HepG2 (cell line): Measurements from ENCODE around the gene BAHD1. TPM values are rescaled to one million over a fixed set of nuclear protein-coding genes. Genes with fewer than 3 reads are reported as not detected.

ENCODE experiments used
- AKAP8 ChIP-seq: sonication (generic); formaldehyde crosslinking; IDR thresholded peaks from 2 replicates; pipeline ENCODE4 v1.5.1; 2020; ENCODE audit warnings: mild to moderate bottlenecking, missing genetic modification reagents
- ASH2L ChIP-seq: fragments of 300-600, 200-600 bp; sonication (generic); IDR thresholded peaks from 2 replicates; pipeline ENCODE4 v1.7.0; 2017; ENCODE audit warnings: low read depth, mild to moderate bottlenecking, moderate library complexity, mixed read lengths, low read length; ENCODE audit not compliant: insufficient read length
- EED ChIP-seq: sonication (generic); formaldehyde crosslinking; IDR thresholded peaks from 2 replicates; pipeline ENCODE4 v1.5.0; 2020; ENCODE audit warnings: mild to moderate bottlenecking, missing genetic modification reagents
- FOXP1 ChIP-seq, 2 experiments: fragments of 450-650 bp in 1 of 2; IDR thresholded peaks; 2 replicates each; pipeline ENCODE4 v1.6.1; 2017 to 2018; ENCODE audit warnings: antibody characterized with exemption in 1 of 2
- HNRNPL ChIP-seq: fragments of 200-400 bp; formaldehyde crosslinking; IDR thresholded peaks from 2 replicates; pipeline ENCODE4 v1.6.1; 2017; ENCODE audit warnings: mild to moderate bottlenecking, low read depth, low read length
- MBD4 ChIP-seq: IDR thresholded peaks from 2 replicates; pipeline ENCODE4 v1.6.1; 2012; ENCODE audit warnings: low read length, inconsistent platforms, borderline replicate concordance
- MLLT10 ChIP-seq: sonication (generic); formaldehyde crosslinking; IDR thresholded peaks from 2 replicates; pipeline ENCODE4 v1.4.0; 2020; ENCODE audit warnings: missing genetic modification reagents
- MTA1 ChIP-seq: sonication (generic); formaldehyde crosslinking; IDR thresholded peaks from 2 replicates; pipeline ENCODE4 v1.4.0; 2020; ENCODE audit warnings: missing genetic modification reagents, mild to moderate bottlenecking, borderline replicate concordance
- MTF2 ChIP-seq: sonication (generic); formaldehyde crosslinking; IDR thresholded peaks from 2 replicates; pipeline ENCODE4 v1.5.0; 2020; ENCODE audit warnings: missing genetic modification reagents, borderline replicate concordance
- PRMT3 ChIP-seq: sonication (generic); formaldehyde crosslinking; IDR thresholded peaks from 2 replicates; pipeline ENCODE4 v1.8.1; 2022; ENCODE audit warnings: low read depth, mild to moderate bottlenecking, moderate library complexity, missing genetic modification reagents, borderline replicate concordance
- SSRP1 ChIP-seq: IDR thresholded peaks from 2 replicates; pipeline ENCODE4 v1.6.1; 2016; ENCODE audit warnings: control low read depth
- TEAD3 ChIP-seq: optimal IDR thresholded peaks from 2 replicates; pipeline ENCODE3; 2016; ENCODE audit warnings: borderline replicate concordance
- ZBTB7A ChIP-seq: sonication (generic); formaldehyde crosslinking; IDR thresholded peaks from 2 replicates; pipeline ENCODE4 v1.8.0; 2022; ENCODE audit warnings: mild to moderate bottlenecking, missing genetic modification reagents
- ZFP41 ChIP-seq: sonication (generic); formaldehyde crosslinking; IDR thresholded peaks from 2 replicates; pipeline ENCODE4 v1.4.0; 2020; ENCODE audit warnings: mild to moderate bottlenecking, missing genetic modification reagents, borderline replicate concordance
- ZFX ChIP-seq: sonication (generic); formaldehyde crosslinking; IDR thresholded peaks from 2 replicates; pipeline ENCODE4 v1.4.0; 2020; ENCODE audit warnings: mild to moderate bottlenecking, low read depth, missing genetic modification reagents, moderate library complexity
- ZFY ChIP-seq: sonication (generic); formaldehyde crosslinking; IDR thresholded peaks from 2 replicates; pipeline ENCODE4 v1.4.0; 2020; ENCODE audit warnings: missing genetic modification reagents
- ZNF451 ChIP-seq: sonication (generic); formaldehyde crosslinking; IDR thresholded peaks from 2 replicates; pipeline ENCODE4 v1.5.0; 2020; ENCODE audit warnings: mild to moderate bottlenecking, missing genetic modification reagents
- ZNF496 ChIP-seq: sonication (generic); formaldehyde crosslinking; IDR thresholded peaks from 2 replicates; pipeline ENCODE4 v1.8.1; 2023; ENCODE audit warnings: mild to moderate bottlenecking, moderate library complexity, missing genetic modification reagents; ENCODE audit not compliant: insufficient replicate concordance
- ZSCAN21 ChIP-seq: sonication (generic); formaldehyde crosslinking; IDR thresholded peaks from 2 replicates; pipeline ENCODE4 v1.8.0; 2022; ENCODE audit warnings: mild to moderate bottlenecking, missing genetic modification reagents, moderate library complexity, borderline replicate concordance
- polyA plus RNA-seq, 8 experiments: library from polyadenylated mRNA; depleted of rRNA in 3 of 8; stranded (reverse) in 7 of 8; unstranded in 1 of 8; fragments of >200 nt; fragmentation: Illumina TruSeq in 4 of 8; extraction: Trizol in 4 of 8; gene quantifications; 2 replicates each; pipeline versions ENCODE4 v1.2.1 to v1.2.3, GENCODE V29; 2011 to 2016; ENCODE audit warnings: low read depth in 4 of 8, missing spikeins in 1 of 8, mixed read lengths in 1 of 8; ENCODE audit not compliant: insufficient read depth in 1 of 8
- total RNA-seq, 5 experiments: library from RNA; depleted of rRNA; stranded (reverse); fragments of >200 nt; fragmentation: Illumina TruSeq; extraction: Trizol; gene quantifications; 2 replicates each; pipeline ENCODE4 v1.2.3, GENCODE V29; 2016; ENCODE audit warnings: low read depth in 1 of 5
- TF ChIP-seq, protein P1 (sequence below): sonication (generic); formaldehyde crosslinking; IDR thresholded peaks from 2 replicates; pipeline ENCODE4 v1.5.1; 2020; ENCODE audit warnings: mild to moderate bottlenecking, missing genetic modification reagents, moderate library complexity
- TF ChIP-seq, protein P2 (sequence below): sonication (generic); formaldehyde crosslinking; IDR thresholded peaks from 2 replicates; pipeline ENCODE4 v1.5.1; 2020; ENCODE audit warnings: missing genetic modification reagents, mild to moderate bottlenecking, borderline replicate concordance
- TF ChIP-seq, protein P3 (sequence below): sonication (generic); formaldehyde crosslinking; IDR thresholded peaks from 2 replicates; pipeline ENCODE4 v1.5.0; 2020; ENCODE audit warnings: mild to moderate bottlenecking, low read depth, missing genetic modification reagents, borderline replicate concordance
- TF ChIP-seq, protein P4 (sequence below): sonication (generic); IDR thresholded peaks from 2 replicates; pipeline ENCODE4 v1.6.1; 2016; ENCODE audit warnings: low read depth, borderline replicate concordance

The BAHD1 gene
- total and polyA plus RNA-seq, 2 of the 13 experiments (the other 11 are each of a cell fraction or from before 2014, with no cell fraction given) = 3.3 to 8.7 TPM

DNA sequence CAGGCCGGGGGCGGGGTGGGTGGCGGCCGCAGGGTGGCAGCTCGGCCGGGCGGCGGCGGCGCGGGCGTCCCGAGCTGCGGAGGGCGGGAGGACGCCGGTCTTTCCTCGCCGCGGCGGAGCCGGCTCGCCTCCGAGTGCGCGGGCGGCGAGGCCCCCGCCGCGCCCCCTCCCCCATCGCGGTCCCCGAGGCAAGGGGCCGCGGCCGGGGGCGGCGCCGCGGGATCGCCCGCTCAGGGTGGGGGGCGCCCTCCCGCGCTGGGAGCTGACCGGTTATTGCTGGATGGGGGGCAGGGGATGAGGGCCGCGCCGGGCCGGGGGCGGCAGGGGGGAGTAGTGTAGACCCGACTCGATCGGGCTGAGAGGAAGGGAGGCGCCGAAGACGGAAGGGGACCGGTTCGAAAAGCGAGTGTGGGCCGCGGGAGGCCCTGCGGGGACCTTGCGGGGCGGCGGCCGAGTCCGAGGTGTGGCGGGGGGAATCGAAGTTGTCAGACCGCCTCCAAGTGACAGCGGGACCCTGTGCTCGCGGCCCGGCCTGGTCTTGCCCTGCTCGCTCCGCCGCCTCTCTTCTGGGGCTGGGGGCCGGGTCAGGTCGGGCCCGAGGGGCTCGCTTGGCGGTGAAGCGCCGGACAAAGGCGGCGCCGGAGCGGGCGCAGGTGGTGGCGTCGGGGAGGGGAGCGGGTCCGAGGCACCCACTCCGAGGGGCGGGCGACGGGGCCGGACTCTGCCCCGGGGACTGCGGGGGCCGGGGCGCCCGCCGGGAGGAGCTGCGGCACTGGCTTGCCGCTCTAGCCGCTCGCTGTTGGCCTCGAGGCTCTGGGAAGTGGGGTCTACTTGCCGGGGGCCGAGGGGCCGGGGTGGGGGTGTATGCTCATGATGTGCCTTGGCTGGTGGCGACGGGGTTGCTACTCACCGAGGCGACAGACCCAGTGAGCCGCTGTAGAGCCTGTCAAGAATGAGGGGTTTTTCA lies 1.1 kb downstream of the BAHD1 start (continued):
- TF ChIP-seq ZNF451 (no peak), MTA1 (CRISPR knock-in tag) (peak; percentile 53; the same call in 1 of the 2 replicates), TEAD3 (CRISPR knock-in tag) (no peak), ZSCAN21 (CRISPR knock-in tag) (no peak), MLLT10 (CRISPR knock-in tag) (no peak), ZBTB7A (CRISPR knock-in tag) (0 out of 2 replicates have a peak, but pooled peaks have one; percentile 30), ZFX (CRISPR knock-in tag) (peak; percentile 41; the same call in 1 of the 2 replicates), MTF2 (CRISPR knock-in tag) (no peak), ZFP41 (CRISPR knock-in tag) (no peak), EED (CRISPR knock-in tag) (no peak), PRMT3 (CRISPR knock-in tag) (no peak), MBD4 (no peak), HNRNPL (no peak), AKAP8 (CRISPR knock-in tag) (no peak), FOXP1 (IDR thresholded peaks at IDR 0.05) (no peak), FOXP1 (CRISPR knock-in tag; IDR thresholded peaks at IDR 0.05) (no peak), SSRP1 (CRISPR knock-in tag) (no peak), ZFY (peak; percentile 36), ZNF496 (CRISPR knock-in tag) (no peak), ASH2L (peak; percentile 55)
- TF ChIP-seq, protein P1, sequence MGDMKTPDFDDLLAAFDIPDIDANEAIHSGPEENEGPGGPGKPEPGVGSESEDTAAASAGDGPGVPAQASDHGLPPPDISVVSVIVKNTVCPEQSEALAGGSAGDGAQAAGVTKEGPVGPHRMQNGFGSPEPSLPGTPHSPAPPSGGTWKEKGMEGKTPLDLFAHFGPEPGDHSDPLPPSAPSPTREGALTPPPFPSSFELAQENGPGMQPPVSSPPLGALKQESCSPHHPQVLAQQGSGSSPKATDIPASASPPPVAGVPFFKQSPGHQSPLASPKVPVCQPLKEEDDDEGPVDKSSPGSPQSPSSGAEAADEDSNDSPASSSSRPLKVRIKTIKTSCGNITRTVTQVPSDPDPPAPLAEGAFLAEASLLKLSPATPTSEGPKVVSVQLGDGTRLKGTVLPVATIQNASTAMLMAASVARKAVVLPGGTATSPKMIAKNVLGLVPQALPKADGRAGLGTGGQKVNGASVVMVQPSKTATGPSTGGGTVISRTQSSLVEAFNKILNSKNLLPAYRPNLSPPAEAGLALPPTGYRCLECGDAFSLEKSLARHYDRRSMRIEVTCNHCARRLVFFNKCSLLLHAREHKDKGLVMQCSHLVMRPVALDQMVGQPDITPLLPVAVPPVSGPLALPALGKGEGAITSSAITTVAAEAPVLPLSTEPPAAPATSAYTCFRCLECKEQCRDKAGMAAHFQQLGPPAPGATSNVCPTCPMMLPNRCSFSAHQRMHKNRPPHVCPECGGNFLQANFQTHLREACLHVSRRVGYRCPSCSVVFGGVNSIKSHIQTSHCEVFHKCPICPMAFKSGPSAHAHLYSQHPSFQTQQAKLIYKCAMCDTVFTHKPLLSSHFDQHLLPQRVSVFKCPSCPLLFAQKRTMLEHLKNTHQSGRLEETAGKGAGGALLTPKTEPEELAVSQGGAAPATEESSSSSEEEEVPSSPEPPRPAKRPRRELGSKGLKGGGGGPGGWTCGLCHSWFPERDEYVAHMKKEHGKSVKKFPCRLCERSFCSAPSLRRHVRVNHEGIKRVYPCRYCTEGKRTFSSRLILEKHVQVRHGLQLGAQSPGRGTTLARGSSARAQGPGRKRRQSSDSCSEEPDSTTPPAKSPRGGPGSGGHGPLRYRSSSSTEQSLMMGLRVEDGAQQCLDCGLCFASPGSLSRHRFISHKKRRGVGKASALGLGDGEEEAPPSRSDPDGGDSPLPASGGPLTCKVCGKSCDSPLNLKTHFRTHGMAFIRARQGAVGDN = peak; percentile 77
- TF ChIP-seq, protein P2, sequence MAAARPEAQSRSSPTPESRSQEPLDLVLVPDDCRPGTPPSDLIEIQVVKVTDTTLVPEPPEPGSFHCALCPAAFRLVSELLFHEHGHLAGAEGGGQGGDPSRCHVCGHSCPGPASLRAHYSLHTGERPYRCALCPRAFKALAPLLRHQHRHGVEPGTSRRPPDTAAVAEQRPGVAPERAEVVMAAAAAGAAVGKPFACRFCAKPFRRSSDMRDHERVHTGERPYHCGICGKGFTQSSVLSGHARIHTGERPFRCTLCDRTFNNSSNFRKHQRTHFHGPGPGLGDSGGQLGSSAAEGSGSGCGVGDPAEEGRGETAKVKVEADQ (CRISPR knock-in tag) = 0 out of 2 replicates have a peak, but pooled peaks have one; percentile 63
- TF ChIP-seq, protein P3, sequence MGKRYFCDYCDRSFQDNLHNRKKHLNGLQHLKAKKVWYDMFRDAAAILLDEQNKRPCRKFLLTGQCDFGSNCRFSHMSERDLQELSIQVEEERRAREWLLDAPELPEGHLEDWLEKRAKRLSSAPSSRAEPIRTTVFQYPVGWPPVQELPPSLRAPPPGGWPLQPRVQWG = no peak
- TF ChIP-seq, protein P4, sequence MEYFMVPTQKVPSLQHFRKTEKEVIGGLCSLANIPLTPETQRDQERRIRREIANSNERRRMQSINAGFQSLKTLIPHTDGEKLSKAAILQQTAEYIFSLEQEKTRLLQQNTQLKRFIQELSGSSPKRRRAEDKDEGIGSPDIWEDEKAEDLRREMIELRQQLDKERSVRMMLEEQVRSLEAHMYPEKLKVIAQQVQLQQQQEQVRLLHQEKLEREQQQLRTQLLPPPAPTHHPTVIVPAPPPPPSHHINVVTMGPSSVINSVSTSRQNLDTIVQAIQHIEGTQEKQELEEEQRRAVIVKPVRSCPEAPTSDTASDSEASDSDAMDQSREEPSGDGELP = peak; percentile 13; the same call in 1 of the 2 replicates
